SH-SY5Y (cell line): ENCODE results near the gene EDA.

ENCODE experiments used
- GATA2 ChIP-seq: IDR thresholded peaks from 2 replicates; pipeline ENCODE4 v1.6.1; 2011; ENCODE audit warnings: mild to moderate bottlenecking, low read depth, low read length
- GATA3 ChIP-seq: IDR thresholded peaks from 2 replicates; pipeline ENCODE4 v1.6.1; 2011; ENCODE audit warnings: low read depth, mild to moderate bottlenecking, low read length, moderate library complexity

The EDA gene

DNA sequence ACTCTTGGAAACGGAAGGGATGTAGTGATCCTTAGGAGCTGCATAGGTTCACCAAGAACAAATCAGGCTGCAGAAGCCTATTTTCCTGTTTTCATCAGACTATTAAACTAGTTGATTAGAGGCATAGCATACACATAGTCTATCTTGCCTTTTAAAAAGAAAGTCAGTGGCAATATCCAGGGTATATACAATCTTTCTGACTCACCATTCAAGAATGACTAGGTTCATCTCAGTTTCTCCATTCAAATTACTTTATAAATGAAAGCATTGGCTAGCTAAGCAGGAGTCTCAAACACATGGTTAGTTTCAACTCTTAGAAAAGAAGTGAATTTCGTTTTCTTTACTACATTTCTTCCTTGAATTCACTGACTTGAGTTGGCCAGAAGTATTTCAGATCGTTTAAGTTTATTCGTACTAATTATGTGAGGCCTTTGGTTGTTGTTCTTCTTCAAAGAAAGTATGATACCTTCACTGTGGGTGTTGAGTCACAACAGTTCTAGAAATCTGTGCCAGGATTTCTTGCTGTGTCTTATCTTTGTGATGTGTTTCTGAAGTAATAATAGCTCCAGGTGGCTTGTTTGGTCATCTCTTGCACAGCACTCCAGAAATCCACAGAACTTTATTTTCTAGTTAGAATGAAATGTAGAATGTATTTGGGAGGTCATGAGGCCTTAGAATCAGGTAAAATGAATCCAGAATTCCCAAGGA is 345.6 kb downstream of the EDA start:
- no peak for TF ChIP-seq GATA2
- TF ChIP-seq GATA3: no peak

DNA sequence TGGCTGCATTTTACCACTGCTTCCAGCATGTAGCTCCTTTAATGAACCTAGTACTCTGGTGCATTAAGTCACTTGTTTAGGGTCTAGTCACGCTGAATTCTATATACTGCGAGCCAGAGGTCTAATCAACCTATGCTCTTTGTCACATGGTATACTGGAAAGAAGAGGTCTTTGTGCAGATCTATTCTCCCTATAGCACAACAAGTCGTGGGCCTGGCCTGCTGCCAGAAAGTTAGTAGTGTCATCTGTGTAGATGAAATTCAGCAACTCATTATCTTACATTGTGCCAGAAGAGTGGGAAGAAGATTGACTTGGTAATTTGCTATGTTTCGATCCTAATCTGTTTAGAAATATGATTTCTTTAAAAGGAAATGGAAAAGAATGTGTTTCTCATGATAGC is 353.0 kb downstream of the EDA start:
- no peak for TF ChIP-seq GATA2
- TF ChIP-seq GATA3: no peak

DNA sequence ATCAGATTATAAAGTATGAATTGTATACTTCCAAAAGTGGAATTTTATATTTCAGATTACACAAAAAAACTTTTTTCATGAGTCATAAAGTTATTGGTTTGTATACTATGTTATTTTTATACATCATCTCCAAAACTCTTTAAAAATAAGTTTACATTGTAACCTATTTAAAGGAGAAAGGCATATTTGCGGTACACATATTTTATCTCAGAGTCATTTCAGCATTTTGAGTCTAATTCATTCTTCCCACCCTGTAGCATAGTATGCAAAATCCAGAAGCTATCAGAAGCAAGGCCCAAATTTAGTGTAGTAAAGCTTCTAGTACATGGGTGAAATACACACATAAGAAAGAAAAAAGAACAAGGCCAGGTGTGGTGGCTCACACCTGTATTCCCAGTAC is 353.5 kb downstream of the EDA start:
- TF ChIP-seq GATA2 (no peak), GATA3 (no peak)

DNA sequence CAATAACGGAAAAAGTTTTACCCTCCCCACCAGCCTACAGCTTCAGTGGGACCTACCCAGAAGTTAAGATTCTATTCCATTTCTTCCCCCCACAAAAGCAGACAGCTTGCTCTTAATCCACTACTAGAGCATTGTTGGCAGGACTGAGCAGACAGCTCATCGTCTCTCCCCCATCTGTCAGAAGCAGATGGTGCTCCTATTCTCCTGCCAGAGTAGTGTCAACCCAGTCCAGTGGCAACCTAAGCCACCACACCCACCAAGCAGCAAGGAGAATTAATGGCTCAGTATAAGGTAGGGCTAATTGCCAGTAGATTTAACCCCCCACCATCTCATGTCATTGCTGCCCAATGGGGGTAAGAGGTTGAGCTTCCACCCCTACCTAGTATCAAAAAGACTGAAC is 371.8 kb downstream of the EDA start:
- TF ChIP-seq GATA3: no peak
- no peak for TF ChIP-seq GATA2

DNA sequence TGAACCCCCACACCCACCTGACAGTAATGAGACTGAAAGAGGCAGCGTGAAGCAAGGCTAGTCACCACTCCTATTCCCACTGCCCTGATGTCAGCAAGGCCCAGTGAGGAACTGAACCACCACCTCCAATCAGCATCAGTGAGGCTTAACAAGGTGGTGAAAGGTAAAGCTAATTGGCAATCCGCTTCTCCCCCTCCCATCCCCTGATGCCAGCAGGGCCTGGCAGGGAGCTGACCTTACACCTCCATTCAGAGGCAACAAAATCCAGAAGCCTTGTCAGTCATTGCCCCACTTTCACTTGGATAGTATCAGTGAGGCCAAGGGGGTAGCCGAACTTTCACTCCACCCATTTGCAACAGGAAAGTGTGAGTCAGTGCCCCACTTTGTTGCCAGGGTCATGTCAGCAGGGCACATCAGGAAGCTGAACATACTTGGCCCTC is 373.1 kb downstream of the EDA start:
- TF ChIP-seq GATA2: no peak
- no peak for TF ChIP-seq GATA3

DNA sequence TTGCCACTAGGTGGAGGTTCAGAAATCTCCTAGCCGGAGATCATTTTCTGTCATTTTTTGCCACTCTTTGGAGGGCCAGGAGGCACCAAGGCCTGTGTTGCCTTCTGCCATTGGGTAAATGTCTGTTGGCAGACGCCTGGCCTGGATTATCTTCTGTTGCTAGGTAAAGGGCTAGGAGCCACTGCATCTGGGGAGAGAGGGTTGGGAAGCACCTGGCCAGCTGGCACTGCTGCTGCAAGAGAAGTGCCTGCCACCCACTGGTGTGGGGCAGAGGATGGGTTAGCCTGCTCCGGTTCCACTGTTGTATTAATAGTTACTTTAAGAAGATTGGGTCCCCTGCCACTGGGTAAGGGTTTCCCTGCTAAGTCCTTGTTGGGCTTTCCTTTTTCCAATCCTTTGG is 375.8 kb downstream of the EDA start:
- no peak for TF ChIP-seq GATA3
- no peak for TF ChIP-seq GATA2

DNA sequence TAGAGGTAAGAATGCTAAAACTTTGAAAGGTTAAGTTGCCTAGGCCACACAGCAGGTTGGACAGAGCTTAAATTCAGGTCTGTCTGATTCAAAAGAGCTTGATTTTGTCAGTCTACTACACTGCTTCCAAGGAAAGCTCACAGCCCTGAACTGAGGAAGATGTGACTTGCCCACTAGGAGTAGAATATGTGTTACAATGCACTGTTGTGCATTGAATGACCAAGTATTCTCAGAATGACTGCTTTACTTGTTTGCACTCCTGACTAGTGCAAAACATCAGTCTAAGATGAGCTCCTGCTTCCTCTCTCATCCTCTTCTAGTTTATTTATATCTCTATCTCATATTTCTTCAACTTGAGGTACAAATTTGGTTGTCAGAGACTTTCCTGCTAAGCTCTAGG is 377.6 kb downstream of the EDA start:
- TF ChIP-seq GATA2 (no peak), GATA3 (no peak)

DNA sequence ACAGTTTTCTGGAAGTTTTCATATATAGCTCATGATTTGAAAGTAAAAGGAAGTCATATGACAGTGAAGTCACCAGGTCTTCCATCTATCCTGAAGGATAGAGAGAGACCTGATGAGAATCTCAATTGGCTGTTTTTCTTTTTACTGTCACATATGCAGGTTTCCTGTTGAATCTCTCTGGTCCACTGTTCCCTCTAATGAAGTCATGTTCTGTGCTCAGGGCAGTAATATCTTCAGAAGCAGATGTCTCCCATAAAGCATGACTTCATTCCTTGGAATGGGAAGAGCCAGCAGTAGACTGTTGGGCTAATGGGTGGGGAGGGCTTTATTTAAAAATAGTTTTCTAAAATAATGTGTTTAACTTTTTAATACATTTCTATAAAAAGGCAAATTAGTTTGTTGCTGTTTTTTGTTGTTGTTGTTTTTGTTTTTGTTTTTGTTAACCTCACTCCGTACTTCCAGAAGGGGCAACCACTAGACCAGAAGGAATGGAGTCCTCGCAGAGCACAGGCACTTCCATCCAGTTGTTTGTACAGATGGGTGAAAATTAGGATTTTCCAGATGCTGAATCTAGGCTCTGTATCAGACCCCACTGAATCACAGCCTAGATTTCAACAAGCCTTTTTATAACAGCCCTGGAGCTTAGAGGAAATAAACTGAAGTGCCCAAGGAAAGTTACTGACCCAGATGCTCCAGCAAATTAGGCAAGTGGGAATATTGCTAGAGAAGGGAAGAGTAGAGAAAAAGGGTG is 379.6 kb downstream of the EDA start:
- no peak for TF ChIP-seq GATA2
- TF ChIP-seq GATA3: no peak

DNA sequence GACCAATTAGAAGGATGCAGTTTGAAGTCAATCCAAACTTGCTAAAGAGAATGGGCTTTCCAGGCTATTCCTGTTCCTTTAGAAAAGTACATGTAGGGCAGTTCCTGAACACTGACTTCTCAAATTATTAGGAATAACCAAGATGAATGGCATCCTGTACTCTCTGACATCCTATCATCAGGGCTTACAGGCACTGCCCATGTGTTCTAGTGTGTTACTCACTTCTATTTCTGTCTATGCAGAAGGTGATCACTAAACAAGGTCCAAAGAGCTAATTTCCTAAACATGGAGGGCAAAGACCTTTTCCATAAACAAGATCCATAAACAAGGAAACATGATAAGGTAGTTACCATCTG is 380.2 kb downstream of the EDA start:
- TF ChIP-seq GATA2: no peak
- no peak for TF ChIP-seq GATA3

DNA sequence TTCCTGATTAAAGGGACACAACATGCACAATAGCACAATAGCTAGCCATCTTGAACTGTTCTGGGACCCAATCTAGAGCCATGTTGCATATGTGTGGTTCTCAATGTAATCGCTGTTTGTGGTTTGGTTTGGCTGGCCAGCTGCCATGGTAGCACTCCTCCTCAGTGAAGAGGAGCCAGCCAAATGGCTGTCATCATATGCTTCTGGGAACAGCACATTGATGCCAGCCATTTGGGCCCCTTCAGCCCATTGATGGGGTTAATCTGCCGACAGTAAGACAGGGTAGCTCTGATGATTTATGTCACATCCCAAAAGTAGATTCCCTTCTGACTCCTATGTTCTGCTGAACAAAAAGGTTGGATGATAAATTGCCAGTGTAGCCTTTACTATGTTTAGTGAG is 385.4 kb downstream of the EDA start:
- TF ChIP-seq GATA3 (no peak), GATA2 (no peak)

DNA sequence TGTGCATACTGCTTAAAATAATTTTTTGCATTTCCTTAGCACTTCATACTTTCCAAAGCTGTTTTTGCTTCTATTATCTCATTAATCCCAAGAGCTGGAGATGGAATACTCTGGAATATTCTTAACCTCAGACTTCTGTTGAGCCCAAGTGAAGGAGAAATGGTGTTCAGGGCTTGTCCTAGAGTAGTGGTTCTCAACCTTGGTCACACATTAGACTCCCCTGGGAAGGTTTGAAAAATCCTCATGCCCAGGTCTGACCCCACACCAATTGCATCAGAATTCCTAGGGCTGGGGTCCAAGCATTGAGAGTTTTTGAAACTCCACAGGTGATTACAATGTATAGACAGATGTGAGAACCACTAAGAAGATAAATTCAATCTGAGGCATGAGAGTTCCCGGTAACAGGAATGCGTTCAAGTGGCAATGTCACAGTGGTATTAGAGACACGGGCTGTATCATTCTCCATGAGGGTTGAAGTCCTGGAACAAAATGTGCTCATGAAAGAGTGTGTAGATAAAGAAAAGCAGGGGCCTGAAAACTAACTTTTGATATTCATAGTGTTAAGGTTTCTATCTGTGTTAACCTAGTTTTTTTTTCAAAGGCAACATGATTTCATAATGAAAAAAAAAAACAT is 385.9 kb downstream of the EDA start:
- TF ChIP-seq GATA2 (no peak), GATA3 (no peak)

DNA sequence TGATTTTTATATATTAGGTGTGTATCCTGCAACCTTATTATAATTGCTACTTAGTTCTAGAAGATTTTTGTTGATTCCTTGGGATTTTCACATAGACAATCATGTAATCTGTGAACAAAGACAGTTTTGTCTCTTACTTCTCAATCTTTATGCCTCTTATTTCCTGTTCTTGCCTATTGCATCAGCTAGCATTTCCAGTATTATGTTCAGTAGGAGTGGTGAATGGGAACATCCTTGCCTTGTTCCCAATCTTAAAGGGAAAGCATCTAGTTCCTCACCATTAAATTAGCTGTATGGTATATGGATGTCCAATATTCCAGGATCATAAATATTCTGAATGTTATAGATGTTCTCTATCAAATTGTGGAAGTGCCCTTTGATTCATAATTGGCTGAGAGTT is 392.0 kb downstream of the EDA start:
- no peak for TF ChIP-seq GATA3

DNA sequence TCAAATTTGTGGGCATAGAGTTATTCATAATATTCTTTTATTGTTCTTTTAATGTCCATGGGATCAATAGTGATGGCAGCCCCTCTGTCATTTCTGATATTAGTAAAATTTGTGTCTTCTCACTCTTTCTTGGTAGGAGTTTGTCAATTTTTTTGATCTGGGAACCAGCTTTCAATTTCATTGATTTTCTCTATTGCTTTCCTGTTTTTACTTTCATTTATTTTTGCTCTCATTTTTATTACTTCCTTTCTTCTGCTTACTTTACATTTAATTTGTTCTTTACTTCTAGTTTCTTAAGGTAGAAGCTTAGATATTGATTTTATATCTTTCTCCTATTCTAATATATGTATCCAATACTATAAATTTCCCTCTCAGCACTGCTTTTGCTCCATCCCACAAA is 393.1 kb downstream of the EDA start:
- TF ChIP-seq GATA2 (no peak), GATA3 (no peak)

DNA sequence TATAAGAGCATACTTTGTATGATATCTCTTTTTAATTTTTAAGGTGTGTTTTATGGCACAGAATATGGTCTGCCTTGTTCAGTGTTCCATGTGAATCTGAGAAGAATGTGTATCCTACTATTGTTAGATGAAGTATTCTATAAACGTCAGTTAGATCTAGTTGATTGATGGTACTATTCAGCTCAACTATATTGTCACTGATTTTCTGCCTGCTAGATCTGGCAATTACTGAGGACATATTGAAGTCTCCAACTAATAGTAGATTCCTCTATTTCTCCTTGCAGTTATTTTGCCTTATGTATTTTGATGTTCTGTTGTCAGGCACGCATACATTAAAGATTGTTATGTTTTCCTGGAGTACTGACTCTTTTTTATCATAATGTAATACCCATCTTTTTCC is 394.1 kb downstream of the EDA start:
- TF ChIP-seq GATA2 (no peak), GATA3 (no peak)

DNA sequence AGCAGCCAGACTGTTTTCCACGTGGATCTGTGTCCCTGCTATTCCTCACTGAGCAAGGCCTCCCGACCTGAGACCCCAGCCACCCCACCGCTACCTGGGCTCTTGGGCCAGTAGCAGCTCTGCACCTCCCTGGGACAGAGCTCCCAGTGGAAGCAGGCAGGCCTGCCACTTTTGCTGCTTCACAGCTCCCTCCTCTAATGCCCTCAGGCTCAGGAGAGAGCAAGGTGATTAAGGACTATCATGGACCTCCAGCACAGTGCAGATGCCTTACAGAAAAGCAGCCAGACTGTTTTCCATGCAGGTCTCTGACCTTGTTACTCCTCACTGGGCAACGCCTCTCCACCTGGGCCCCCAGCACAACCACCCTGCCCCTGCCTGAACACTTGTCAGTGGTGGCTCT is 396.8 kb downstream of the EDA start:
- TF ChIP-seq GATA2 (no peak), GATA3 (no peak)
